Stimulated activated CD4-positive, alpha-beta T cell treated with anti-CD3 and anti-CD28 coated beads, Interleukin-2, amount 100 ng/mL, for 48 hours (primary cell): ENCODE data around the gene KRT9.
"Not testable (repeated sequence)": the region's sequence is repeated elsewhere in the genome, so short reads cannot be mapped to it uniquely, and the experiment has no call there.

Experiments used
- DNase-seq, 2 donors: peaks; one replicate each; pipeline ENCODE4 v3.0.0-alpha.2; 2020

KRT9 gene, protein sequence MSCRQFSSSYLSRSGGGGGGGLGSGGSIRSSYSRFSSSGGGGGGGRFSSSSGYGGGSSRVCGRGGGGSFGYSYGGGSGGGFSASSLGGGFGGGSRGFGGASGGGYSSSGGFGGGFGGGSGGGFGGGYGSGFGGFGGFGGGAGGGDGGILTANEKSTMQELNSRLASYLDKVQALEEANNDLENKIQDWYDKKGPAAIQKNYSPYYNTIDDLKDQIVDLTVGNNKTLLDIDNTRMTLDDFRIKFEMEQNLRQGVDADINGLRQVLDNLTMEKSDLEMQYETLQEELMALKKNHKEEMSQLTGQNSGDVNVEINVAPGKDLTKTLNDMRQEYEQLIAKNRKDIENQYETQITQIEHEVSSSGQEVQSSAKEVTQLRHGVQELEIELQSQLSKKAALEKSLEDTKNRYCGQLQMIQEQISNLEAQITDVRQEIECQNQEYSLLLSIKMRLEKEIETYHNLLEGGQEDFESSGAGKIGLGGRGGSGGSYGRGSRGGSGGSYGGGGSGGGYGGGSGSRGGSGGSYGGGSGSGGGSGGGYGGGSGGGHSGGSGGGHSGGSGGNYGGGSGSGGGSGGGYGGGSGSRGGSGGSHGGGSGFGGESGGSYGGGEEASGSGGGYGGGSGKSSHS

DNA sequence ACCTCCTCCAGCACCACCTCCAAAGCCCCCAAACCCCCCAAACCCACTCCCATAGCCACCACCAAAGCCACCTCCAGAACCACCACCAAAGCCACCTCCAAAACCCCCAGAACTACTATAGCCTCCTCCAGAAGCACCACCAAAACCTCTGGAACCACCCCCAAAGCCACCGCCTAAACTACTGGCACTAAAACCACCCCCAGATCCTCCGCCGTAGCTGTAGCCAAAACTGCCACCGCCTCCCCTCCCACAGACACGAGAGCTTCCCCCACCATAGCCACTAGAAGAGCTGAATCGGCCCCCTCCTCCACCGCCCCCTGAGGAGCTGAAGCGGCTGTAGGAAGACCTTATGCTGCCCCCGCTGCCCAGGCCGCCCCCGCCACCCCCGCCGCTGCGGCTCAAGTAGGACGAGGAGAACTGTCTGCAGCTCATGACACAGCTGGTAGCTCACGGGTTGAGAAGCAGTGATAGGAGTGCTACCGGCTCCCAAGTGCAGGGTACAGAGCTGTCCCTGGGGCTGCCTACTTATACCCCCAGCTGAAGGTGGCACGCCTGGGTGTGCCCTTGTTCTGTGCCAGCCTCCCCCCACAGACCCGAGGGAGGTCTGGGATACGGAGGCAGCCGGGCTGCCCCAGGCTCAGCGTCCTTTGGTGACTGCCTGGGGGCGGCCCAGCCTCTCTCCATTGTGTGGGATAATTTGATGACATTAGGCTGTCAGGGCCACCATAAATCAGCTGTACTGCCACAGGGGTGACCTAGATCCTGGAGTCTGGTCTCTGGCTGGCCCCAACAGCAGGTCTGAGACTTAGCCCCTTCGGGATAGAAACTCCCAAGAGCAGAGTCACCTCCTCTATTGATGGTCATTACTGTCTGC is at the start of gene KRT9:
TSS of gene KRT9 (minus strand) at position 499 of the 874 bp plus-strand sequence. CDS start at position 432, 67 bp downstream.
- DNase-seq, result no peak

DNA sequence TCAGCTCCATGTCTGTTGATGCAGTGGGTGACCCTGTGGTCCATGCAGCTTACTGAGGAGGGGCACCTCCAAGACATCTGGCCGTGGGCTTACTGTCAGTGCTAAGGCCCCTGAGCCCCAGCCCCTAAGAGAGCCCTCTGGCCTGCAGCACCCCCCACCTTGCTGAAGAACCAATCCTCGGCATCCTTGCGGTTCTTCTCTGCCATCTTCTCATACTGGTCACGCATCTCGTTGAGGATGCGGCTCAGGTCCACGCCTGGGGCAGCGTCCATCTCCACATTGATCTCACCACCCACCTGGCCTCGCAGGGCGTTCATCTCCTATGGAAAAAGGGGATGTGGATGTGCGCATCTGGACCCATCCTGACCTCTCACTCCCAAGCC is 49.6 kb upstream of the KRT9 start:
- not testable (repeated sequence) for DNase-seq

DNA sequence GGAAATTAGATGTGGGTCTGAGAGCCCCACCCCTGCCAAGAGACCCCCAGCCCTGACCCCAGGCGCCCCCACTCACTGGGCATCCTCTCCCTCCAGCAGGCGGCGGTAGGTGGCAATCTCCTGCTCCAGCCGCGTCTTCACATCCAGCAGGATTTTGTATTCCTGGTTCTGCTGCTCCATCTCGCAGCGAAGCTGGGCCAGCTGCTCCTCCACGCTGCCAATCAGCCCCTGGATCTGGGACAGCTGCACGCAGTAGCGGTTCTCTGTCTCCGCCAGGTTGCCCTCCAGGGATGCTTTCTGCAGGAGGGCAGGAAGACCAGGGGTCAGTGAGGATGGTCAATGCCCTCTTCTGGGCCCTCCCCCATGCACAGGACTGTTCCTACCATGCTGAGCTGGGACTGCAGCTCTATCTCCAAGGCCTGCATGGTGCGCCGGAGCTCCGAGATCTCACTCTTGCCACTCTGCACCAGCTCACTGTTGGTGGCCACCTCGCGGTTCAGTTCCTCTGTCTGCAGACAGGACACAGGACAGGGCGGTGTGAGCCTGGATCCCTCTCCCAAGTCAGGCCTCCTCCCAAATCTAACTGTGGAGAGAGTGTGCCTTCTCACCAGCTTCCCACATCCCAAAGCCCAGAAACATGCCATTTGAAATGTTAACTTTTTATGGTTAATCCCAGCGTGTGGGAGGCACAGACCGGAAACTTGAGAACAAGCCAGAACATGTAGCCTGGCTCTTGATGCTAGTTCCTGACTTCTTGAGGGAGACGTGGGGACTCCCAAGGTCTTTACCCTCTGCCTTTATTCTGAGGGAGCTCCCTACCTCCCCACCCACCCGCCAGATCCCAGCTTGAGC is 49.0 kb upstream of the KRT9 start:
- DNase-seq, result no peak

DNA sequence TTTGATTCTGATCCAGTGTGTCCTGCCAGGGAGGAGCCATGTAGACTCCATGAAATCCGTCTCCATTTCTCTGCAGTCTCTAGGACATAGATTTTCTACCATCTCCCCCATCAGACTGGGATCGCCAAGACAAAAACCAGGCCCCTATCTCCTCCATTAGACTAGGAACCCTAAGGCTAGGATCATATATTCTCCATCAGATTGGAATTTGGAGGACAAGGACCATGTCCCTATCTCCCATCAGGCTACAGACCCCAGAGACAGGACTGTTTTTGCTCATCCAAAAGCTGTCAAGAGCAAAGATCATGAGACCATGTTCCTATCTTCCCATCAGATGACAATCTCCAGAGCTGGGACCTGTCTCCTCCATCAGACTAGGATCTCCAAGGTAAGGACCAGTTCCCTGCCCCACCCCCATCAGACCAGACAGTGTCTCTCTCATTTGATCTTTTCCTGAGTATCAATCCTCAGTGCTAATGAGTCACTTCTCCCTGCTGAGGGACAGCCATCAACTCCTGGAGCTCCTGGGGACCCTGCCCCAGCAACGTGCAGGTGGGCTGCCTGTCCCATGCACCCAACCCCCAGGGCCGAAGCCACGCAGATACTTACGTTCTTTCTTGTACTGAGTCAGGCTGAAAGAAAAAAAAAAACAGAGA is 48.2 kb upstream of the KRT9 start:
- not testable (repeated sequence) for DNase-seq

DNA sequence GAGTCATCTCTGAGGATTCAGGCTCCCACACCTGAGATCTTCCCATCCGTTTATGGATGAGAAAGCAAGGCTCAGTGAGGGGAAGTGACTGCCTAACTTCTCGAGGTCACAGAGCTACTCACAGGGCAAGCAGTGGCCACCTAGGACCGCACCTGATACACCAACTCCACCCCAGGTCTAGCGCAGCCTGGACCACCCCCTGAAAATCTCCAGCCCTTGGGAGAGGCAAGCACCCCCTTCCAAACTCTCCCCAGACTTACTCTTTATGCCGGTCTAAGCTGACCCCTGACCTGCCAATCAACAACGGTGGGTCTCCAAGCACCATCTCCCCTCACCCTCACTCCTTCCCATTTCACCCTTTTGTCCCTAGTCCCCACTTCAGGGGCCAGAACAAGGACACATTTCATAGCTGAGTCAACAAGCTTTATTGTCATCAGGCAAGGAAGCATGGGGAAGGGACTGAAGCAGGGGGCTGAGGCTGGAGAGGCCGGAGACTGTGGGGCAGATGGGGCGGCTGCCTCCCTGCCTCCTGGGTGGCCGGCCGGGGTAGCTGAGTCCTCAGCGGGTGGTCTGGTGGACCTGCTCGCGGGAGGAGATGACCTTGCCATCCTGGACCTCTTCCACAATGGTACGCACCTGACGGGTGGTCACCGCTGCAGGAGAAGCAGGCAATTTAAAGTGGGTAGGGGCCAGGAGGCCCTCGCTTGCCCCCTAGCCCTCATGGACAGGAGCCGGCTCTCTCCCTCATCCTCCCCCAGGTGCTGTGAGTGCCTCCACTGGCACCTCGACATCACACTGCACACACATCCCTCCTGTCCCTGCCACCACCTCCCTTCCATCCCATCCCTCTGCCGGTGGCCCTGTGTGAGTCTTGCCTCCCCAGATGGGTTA is 47.4 kb upstream of the KRT9 start:
- DNase-seq, result no peak

DNA sequence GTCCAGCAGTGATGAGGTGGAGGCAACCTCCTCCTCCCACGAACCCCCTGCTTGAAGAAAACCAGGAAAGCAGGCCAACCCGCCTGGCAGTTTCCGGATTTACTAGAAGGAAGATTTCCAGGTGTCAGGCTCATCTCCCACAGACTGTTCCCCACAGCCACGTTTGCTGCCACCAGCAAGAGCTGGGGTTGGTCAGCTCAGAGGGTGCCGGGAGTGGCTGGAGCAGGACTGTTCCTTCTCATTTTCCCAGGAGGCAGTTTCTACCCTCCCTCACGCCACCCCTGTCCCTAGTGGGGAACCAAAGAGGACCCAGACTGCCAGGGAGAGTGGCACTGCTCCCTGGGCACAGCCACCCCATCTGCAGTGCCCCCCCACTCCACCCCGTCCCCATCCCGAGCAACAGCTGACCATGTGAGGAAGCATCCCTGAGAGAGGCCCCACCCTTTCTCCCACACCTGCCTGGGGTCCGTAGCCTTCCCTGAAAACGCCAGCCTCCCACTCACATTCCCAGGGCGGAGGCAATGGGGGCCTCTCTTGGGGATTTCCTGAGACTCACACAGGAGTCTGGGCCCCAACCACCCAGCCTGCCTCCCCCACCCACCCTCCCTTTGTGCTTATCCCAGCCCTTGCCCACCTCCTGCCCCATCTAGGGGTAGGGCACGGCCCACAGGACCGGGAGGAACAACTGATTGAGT is 46.6 kb upstream of the KRT9 start:
- DNase-seq, result no peak

DNA sequence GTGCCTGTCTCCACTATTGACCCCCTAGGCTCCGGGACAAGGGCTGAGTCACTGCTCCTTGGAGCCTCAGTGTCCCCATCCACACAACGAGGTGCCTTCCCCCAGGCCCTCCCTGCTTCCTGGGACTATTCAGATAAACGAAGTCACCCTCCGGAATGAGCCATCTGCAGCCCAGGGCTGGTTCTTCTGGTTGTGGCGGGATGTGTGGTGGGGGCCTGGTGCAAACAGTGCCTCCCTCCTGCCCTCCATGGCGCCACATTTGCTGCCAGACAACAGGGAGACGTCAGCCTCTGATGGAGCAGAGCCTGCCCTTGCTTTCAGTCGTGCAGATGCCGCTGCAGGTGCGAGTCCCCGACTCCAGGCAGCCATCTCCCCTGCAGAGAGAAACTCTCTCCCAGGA is 45.8 kb upstream of the KRT9 start:
- no peak for DNase-seq

DNA sequence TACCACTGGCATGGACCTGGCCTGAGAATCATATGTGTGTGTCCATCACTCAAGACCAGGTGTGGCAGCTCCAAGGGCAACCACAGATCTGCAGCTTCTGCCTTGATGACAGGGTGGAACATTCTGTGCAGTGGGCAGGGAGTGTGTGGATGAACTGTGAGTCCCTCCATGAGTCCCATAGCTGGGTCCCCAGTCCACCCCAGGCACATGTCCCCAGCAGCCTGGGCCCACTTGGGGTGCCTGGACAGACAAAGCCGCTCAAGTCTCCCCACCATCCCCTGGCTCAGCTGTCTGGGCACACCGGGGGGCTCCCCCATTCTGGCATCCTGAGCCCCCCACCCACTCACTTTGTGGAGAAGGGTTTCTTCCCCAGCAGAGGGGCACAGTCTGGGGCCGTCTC is 45.3 kb upstream of the KRT9 start:
- DNase-seq, result no peak

DNA sequence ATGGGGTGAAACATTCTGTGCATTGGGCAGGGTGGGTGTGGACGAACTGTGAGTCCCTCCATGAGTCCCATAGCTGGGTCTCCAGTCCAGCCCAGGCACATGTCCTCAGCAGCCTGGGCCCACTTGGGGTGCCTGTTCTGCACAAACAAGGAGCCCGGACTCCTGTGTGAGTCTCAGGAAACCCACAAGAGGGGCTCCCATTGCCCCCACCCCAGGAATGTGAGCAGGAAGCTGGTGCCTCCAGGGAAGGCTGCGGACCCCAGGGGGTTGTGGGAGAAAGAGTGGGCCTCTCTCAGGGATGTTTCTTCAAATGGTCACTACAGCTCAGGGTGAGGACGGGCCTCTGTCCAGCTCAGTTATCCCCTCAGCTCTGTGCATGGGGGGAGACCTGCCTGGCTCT is 44.6 kb upstream of the KRT9 start:
- not testable (repeated sequence) for DNase-seq

DNA sequence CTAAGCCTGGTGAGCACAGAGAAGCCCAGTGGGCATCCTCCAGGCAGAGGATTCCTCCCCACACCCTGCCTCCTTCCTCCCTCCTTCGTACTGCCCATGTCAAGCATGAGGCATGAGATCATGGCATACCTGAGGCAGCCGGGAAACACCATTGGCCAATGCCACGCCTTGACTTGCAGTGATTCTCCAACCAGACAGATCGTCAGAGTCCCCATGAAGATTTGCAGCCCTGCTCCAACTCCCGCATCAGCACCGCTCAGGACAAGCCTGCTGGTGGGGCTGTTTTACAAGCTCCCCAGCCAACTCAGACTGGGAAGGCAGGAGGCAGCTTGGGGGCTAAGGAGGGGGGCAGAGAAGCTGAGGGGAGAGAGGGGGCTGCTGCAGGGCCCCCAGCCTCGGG is 43.6 kb upstream of the KRT9 start:
- no peak for DNase-seq

DNA sequence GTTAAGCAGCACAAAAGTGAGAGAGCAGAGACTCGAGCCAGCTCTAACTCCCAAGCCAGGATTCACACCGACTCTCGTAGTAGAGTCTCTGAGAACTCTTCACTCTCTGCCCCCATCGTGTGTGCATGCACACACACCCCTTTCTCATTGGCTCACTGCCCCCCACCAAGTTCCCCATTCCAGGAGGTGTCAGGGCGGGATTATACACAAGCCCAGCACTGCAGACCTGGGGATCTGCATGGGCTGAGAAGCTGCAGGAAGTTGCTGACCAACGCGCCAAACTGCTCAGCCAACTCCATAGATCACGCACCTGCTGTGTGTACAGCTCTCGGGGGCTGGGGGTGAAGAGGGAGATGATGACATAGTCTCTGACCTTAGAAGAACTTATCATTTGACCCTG is 42.9 kb upstream of the KRT9 start:
- not testable (repeated sequence) for DNase-seq

DNA sequence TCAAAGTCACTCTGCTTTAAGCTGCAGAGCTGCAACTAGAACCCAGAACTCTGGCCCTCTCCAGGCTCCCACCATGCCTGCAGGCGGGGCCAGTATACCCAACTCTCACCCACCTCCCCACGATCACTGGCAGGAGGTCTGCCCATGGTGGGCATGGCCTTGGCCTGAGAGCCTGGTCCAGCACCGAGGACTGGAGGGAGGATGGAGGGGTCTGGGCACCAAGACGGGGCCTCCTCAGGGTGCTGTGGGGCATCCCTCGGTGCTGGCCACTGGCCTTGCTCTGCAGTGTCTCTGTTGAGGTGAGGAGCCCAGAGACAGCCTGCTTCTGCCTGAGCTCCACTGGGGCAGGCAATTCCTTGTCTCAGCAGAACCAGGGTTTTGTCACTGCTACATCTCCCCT is 42.2 kb upstream of the KRT9 start:
- no peak for DNase-seq

DNA sequence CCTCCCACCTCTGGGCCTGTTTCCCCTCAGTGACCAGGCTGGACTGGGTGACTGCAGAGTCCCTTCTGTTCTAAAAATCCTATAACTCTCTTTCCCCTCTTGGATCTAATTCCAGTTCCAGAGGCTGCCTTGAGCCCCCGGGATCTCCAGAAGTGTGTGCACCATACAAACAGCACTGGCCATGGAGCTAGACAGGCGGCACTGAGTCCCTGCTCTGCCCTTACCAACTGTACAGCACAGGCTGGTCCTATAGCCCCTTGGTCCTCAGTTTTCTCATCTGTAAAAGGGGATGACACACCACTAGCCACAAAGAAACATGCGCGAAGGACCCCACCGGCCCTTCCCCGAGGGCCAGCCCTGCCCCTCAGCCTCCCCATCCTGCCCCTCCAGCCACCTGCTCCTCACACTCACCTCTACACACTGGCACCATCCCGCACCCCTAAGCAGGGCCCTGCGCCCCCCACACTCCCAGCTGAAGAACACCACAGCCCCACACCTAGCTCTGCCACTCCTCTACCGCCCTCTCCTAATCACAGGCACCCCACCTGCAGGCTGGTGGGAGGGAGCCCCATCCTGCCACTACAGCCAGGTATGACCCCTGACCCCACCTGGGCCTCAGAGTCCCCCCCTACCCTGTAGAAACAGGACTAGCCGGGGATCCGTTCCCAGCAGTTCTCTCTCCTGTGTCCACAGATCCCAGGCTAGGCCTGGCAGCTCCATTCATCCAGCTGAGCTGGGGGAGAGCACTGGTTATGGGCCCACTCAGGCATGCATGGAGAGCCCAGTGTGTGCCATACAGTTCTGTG is 41.6 kb upstream of the KRT9 start:
- no peak for DNase-seq

DNA sequence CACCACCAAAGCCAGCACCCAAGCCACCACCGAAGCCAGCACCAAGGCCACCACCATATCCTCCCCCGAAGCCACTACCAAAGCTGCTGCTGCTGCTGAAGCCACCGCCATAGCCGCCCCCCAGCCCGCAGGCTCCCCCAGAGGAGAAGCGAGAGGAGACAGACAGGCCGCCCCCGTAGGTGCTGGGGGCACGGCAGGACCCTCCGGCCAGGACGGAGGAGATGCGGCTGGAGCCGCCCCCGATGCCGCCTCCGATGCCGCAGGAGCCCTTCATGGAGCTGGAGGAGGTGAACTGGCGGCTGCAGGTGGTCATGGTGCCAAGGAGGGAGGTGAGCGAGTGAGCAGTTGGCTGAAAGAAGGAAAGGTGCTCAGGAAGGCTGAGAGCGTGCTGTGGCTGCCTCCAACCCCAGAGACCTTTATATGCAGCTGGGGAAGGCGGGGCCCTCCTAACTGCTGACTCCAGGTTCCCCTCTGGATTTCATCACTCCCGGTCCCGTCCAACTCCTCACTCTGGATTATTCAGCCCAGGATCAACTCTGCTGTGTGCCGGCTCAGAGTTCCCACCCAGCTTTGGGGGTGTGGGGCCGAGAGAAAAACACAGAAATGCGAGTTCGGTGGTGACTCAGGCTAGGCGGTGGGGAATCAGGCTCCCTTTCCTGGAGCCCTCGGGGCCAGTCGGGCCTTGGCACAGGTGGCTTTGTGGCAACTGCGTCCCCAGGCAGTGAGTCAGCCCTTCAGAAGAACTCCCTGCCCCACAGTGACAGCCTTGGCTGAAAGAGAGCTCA is 40.7 kb upstream of the KRT9 start, which contains the start of gene KRT16:
TSS of gene KRT16 (minus strand) at position 392 of the 785 bp plus-strand sequence. CDS start at position 313, 79 bp downstream.
- not testable (repeated sequence) for DNase-seq

DNA sequence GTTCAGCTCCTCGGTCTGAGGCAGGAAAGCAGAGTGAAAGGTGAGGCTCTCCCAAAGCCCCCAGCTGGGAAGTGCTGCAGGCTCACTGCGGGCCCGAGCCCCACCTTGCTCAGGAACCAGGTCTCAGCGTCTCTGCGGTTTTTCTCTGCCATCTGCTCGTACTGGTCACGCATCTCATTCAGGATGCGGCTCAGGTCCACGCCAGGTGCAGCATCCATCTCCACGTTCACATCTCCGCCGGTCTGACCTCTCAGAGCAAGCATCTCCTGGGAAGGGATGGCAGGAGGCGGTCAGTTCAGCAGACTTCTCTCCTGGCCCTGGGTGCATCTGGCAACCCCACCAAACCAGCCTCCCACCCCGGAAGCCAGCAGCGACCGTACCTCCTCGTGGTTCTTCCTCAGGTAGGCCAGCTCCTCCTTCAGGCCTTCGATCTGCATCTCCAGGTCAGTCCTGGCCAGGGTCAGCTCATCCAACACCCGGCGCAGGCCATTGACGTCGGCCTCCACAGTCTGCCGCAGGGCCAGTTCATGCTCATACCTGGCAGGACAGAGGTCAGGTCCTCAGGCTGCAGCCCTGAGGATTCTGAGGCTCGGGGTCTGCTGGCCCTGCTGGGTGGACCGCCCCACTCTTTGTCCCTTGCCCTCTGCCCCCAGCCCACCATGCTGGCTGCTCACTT is 39.2 kb upstream of the KRT9 start:
- no peak for DNase-seq

DNA sequence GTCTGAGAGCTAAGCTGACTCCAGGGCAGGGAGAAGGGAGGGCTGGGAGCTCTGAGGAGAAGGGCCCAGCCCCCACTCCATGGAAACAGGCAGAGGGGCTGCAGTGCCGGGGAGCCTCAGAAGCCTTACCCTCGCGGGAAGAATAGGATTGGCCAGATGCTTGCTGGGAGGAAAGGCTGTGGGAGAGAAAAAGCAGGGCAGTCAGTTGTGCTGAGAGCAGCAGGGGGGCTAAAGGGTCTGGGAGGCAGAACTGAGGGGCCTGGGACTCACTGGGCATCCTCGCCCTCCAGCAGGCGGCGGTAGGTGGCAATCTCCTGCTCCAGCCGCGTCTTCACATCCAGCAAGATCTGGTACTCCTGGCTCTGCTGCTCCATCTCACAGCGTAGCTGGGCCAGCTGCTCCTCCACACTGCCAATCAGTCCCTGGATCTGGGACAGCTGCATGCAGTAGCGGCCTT is 38.2 kb upstream of the KRT9 start:
- DNase-seq, result not testable (repeated sequence)

DNA sequence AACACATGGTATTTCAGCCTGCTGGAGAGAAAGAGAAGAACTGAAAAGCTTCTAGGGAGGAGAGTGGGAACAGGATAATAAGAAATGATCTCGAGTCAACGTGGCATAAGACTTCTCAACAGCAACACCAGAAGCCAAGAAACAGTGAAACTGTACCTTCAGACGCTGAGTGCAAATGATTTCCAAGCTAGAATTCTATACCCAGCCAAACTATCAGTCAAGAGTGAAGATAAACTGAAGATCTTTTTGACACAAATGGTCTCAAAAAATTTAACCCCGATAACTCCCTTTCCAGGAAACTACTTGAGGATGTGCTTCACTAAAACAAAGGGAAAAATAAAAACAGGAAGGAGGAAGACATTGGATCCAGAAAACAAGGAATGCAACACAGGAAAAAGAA is 35.1 kb upstream of the KRT9 start:
- not testable (repeated sequence) for DNase-seq

DNA sequence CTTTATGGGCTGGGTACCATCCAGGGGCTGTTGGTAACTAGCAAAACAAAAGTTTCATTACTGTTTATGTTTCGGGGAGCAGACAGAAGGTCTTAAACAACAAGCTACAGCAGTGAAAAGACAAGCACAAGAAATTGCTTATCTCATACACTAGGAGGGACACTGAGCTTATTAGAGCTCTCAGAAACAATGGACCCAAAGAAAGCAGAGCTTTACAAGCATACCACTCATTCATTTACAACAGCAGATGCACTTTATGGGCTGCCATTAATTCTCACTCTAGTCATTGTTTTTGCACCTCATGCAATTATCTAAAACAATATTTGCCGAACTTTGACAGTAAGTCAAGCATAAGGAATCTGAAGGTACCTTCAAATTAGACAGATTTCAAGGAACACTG is 30.7 kb upstream of the KRT9 start:
- no peak for DNase-seq
